Measurements from ENCODE around the gene APLP2. TPM values are rescaled to one million over a fixed set of nuclear protein-coding genes. Genes with fewer than 3 reads are reported as not detected.

Gene APLP2
- total RNA-seq, 6 donors from 2014 or later: 249 to 939 (median 653) TPM

- DNase-seq (no peak), ATAC-seq (ENCODE audit: low FRiP score in 2 of 2) (no peak)
- no peaks in the 10 kb centered on the region for H3K9me3 ChIP-seq
- peaks cover 0 to 11% (median 0%) of the 10 kb centered on the region in 4 donors for H3K27me3 ChIP-seq
- H3K4me3 ChIP-seq: peak overlapping the region in 3 of 4 donors; percentile 58 to 70 (median 59)
- peaks cover 19 to 56% (median 40%) of the 10 kb centered on the region in 4 donors for H3K4me1 ChIP-seq
- H3K36me3 ChIP-seq: no peaks in the 10 kb centered on the region
- WGBS, 2 donors: 73 to 78% methylated on average over 14 of the region's 14 CpGs
- H3K27ac ChIP-seq: peak overlapping the region in 1 of 4 donors; percentile 89
- no peak for TF ChIP-seq CTCF (IDR thresholded peaks at IDR 0.05)
- TF ChIP-seq EP300 (IDR thresholded peaks at IDR 0.05): no peak
- no peak for TF ChIP-seq POLR2AphosphoS5 (IDR thresholded peaks at IDR 0.05)
- no peak for TF ChIP-seq POLR2A (IDR thresholded peaks at IDR 0.05)
Measured at GRCh38 chr11:130159139-130159538, 89.4 kb downstream of the APLP2 start.

GRCh38 chr11:130159657-130160497, 90.2 kb downstream of the APLP2 start, which contains the start of gene ST14:
Gene ST14 (plus strand): TSS chr11:130159782. CDS start chr11:130159980, 198 bp downstream.
- H3K27me3 ChIP-seq: peaks cover 0 to 11% (median 0%) of the 10 kb centered on the region in 4 donors
- peak within 1 kb of the TSS; percentile 73 to 89 (median 75) for H3K27ac ChIP-seq
- peak; percentile 53 to 76 for ATAC-seq (ENCODE audit: low FRiP score in 2 of 2)

GRCh38 chr11:130160498-130161155, 90.9 kb downstream of the APLP2 start:
- DNase-seq: no peak
- Histone ChIP-seq H3K36me3 (no peaks in the 10 kb centered on the region), H3K4me3 (peak overlapping the region in 3 of 4 donors; percentile 58 to 70 (median 59)), H3K27me3 (peaks cover 0 to 11% (median 0%) of the 10 kb centered on the region in 4 donors), H3K4me1 (peaks cover 26 to 55% (median 44%) of the 10 kb centered on the region in 4 donors), H3K27ac (peak overlapping the region in 3 of 4 donors; percentile 73 to 89 (median 75)), H3K9me3 (no peaks in the 10 kb centered on the region)
- WGBS, 2 donors: 39 to 49% methylated on average over 19 of the region's 19 CpGs
- ATAC-seq (ENCODE audit: low FRiP score in 2 of 2): peak in 1 of 2 donors; percentile 2
- TF ChIP-seq POLR2AphosphoS5 (IDR thresholded peaks at IDR 0.05) (no peak), CTCF (IDR thresholded peaks at IDR 0.05) (no peak), EP300 (IDR thresholded peaks at IDR 0.05) (no peak), POLR2A (IDR thresholded peaks at IDR 0.05) (no peak)

More at GRCh38 chr11:130159657-130160497, 90.2 kb downstream of the APLP2 start, which contains the start of gene ST14:
- Histone ChIP-seq H3K9me3 (no peaks in the 10 kb centered on the region), H3K4me1 (peaks cover 25 to 55% (median 44%) of the 10 kb centered on the region in 4 donors), H3K4me3 (peak within 1 kb of the TSS; percentile 31 to 70 (median 58)), H3K36me3 (no peaks in the 10 kb centered on the region)
- TF ChIP-seq POLR2A (IDR thresholded peaks at IDR 0.05): peak in 3 of 4 donors; percentile 41 to 82 (median 66)
- no peak for TF ChIP-seq EP300 (IDR thresholded peaks at IDR 0.05)
- peak in 2 of 6 experiments; percentile 9 to 16 for TF ChIP-seq CTCF (IDR thresholded peaks at IDR 0.05)
- peak in 1 of 2 donors; percentile 68 for TF ChIP-seq POLR2AphosphoS5 (IDR thresholded peaks at IDR 0.05)
- WGBS, 2 donors: 10 to 11% methylated on average over 30 to 63 of the region's 89 CpGs
- peak; percentile 80 to 93 for DNase-seq

- Histone ChIP-seq H3K9me3 (no peaks in the 10 kb centered on the region), H3K27me3 (peaks cover 0 to 11% (median 0%) of the 10 kb centered on the region in 4 donors), H3K36me3 (no peaks in the 10 kb centered on the region), H3K4me3 (peak overlapping the region in 1 of 4 donors; percentile 59), H3K27ac (no peak overlapping the region), H3K4me1 (peaks cover 26 to 55% (median 50%) of the 10 kb centered on the region in 4 donors)
- TF ChIP-seq CTCF (IDR thresholded peaks at IDR 0.05): no peak
- no peak for TF ChIP-seq EP300 (IDR thresholded peaks at IDR 0.05)
- TF ChIP-seq POLR2AphosphoS5 (IDR thresholded peaks at IDR 0.05): no peak
- no peak for TF ChIP-seq POLR2A (IDR thresholded peaks at IDR 0.05)
- ATAC-seq (ENCODE audit: low FRiP score in 2 of 2) (no peak), DNase-seq (no peak)
- 65 to 70% methylated on average over 9 to 11 of the region's 11 CpGs for WGBS, 2 donors
Measured at GRCh38 chr11:130161441-130162145, 91.9 kb downstream of the APLP2 start.
